GM04503 (cell line): ENCODE results near the gene OXCT1.
"Not testable (repeated sequence)": the region's sequence is repeated elsewhere in the genome, so short reads cannot be mapped to it uniquely, and the experiment has no call there.

ENCODE experiments used
- DNase-seq: peaks from one replicate; pipeline ENCODE4 v3.0.0-alpha.2; 2012; ENCODE audit warnings: low read depth

Gene OXCT1

GRCh38 chr5:41821051-41821450, 49.2 kb downstream of the OXCT1 start:
- DNase-seq: no peak

- no peak for DNase-seq
Observed at GRCh38 chr5:41820150-41820549, 50.1 kb downstream of the OXCT1 start.

GRCh38 chr5:41817625-41818301, 52.5 kb downstream of the OXCT1 start:
- no peak for DNase-seq

GRCh38 chr5:41815663-41816229, 54.5 kb downstream of the OXCT1 start:
- DNase-seq: no peak

GRCh38 chr5:41815261-41815660, 55.0 kb downstream of the OXCT1 start:
- DNase-seq: no peak

GRCh38 chr5:41814306-41814705, 55.9 kb downstream of the OXCT1 start:
- DNase-seq: not testable (repeated sequence)

GRCh38 chr5:41812156-41812555, 58.1 kb downstream of the OXCT1 start:
- no peak for DNase-seq

GRCh38 chr5:41809128-41809527, 61.1 kb downstream of the OXCT1 start:
- no peak for DNase-seq

GRCh38 chr5:41808294-41808693, 61.9 kb downstream of the OXCT1 start:
- no peak for DNase-seq

- DNase-seq: no peak
Observed at GRCh38 chr5:41797662-41798061, 72.6 kb downstream of the OXCT1 start.

- DNase-seq: no peak
Observed at GRCh38 chr5:41796061-41796460, 74.2 kb downstream of the OXCT1 start.

- DNase-seq: no peak
Observed at GRCh38 chr5:41795125-41795524, 75.1 kb downstream of the OXCT1 start.

GRCh38 chr5:41794471-41794870, 75.8 kb downstream of the OXCT1 start:
- DNase-seq: peak; percentile 65

GRCh38 chr5:41793141-41793770, 77.0 kb downstream of the OXCT1 start:
- DNase-seq: peak; percentile 17

GRCh38 chr5:41790038-41790776, 80.0 kb downstream of the OXCT1 start:
- DNase-seq: no peak

GRCh38 chr5:41789434-41789833, 80.8 kb downstream of the OXCT1 start:
- no peak for DNase-seq

GRCh38 chr5:41788941-41789368, 81.3 kb downstream of the OXCT1 start:
- no peak for DNase-seq

- no peak for DNase-seq
Observed at GRCh38 chr5:41787265-41787664, 83.0 kb downstream of the OXCT1 start.

- no peak for DNase-seq
Observed at GRCh38 chr5:41785061-41785460, 85.2 kb downstream of the OXCT1 start.

GRCh38 chr5:41778410-41778809, 91.8 kb downstream of the OXCT1 start:
- no peak for DNase-seq

GRCh38 chr5:41776435-41776834, 93.8 kb downstream of the OXCT1 start:
- no peak for DNase-seq

GRCh38 chr5:41773799-41774198, 96.4 kb downstream of the OXCT1 start:
- no peak for DNase-seq
